ENCODE data around the gene ZNF473. TPM values are rescaled to one million over a fixed set of nuclear protein-coding genes. Genes with fewer than 3 reads are reported as not detected.
A peak's percentile ranks its signal among the peaks of the same experiment; 100 is the strongest.

ZNF473 gene
- total RNA-seq, 1 experiment from 2014 or later: 11.7 TPM

DNA sequence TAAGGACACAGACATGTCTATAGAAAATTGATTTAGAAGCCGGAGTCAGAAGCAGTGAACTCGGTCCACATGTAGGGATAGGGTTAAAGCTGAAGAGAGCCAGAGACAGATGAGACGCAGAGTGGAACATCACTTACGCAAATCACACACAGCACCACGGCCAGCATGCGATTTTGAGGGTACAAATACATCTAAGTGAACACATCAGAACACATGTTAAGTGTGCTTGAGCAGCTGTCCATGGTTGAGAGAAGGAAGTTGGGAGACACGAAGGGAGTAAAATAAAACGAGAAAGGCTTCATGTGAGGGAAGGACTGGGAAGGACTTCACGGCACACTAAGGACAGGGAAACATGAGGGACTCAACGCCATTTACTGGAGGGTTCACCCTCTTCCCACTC is 39.5 kb upstream of the ZNF473 start:
- no peak for DNase-seq (ENCODE audit: low read depth, low spot score)
- CTCF ChIA-PET: interaction anchor here (0.5 kb wide), 1 partner anchor 89 kb away, joined by 5 read pairs; no protein-coding TSS in a partner anchor
- Histone ChIP-seq H3K9me3 (ENCODE audit: control insufficient read depth, insufficient read depth, low read depth, low read length) (no peaks in the 10 kb centered on the region), H3K36me3 (ENCODE audit: control insufficient read depth, insufficient read depth, low read length) (no peaks in the 10 kb centered on the region; the same call in 1 of the 2 replicates), H3K4me1 (ENCODE audit: control insufficient read depth, insufficient read depth, low read length) (no peaks in the 10 kb centered on the region), H3K27ac (ENCODE audit: low read length) (no peak overlapping the region), H3K4me3 (ENCODE audit: low read depth in 2 of 2, low read length in 2 of 2) (no peak overlapping the region), H3K27me3 (ENCODE audit: control insufficient read depth, insufficient read depth, low read length) (no peaks in the 10 kb centered on the region)
- in situ Hi-C loops (cut with HindIII; ENCODE audit: low pct_unique_long_range_greater_than_20kb, low sequenced_read_pairs) (no loop called here), intact Hi-C loops (cut with micrococcal nuclease; ENCODE audit: unreplicated experiment) (no loop called here)
- POLR2A ChIA-PET: no interaction called here
- BruUV-seq (replicated peaks): no TSS peak
- ATAC-seq: no peak
- TF ChIP-seq TCF7L2 (IDR thresholded peaks at IDR 0.05; ENCODE audit: low read depth, low read length): no peak
- TF ChIP-seq, protein P1, sequence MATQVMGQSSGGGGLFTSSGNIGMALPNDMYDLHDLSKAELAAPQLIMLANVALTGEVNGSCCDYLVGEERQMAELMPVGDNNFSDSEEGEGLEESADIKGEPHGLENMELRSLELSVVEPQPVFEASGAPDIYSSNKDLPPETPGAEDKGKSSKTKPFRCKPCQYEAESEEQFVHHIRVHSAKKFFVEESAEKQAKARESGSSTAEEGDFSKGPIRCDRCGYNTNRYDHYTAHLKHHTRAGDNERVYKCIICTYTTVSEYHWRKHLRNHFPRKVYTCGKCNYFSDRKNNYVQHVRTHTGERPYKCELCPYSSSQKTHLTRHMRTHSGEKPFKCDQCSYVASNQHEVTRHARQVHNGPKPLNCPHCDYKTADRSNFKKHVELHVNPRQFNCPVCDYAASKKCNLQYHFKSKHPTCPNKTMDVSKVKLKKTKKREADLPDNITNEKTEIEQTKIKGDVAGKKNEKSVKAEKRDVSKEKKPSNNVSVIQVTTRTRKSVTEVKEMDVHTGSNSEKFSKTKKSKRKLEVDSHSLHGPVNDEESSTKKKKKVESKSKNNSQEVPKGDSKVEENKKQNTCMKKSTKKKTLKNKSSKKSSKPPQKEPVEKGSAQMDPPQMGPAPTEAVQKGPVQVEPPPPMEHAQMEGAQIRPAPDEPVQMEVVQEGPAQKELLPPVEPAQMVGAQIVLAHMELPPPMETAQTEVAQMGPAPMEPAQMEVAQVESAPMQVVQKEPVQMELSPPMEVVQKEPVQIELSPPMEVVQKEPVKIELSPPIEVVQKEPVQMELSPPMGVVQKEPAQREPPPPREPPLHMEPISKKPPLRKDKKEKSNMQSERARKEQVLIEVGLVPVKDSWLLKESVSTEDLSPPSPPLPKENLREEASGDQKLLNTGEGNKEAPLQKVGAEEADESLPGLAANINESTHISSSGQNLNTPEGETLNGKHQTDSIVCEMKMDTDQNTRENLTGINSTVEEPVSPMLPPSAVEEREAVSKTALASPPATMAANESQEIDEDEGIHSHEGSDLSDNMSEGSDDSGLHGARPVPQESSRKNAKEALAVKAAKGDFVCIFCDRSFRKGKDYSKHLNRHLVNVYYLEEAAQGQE (IDR thresholded peaks at IDR 0.05; ENCODE audit: insufficient read depth in 1 of 2, low read depth in 2 of 2, low read length in 1 of 2): peak in 1 of 2 experiments; percentile 66; a peak in 1 of 4 replicates

DNA sequence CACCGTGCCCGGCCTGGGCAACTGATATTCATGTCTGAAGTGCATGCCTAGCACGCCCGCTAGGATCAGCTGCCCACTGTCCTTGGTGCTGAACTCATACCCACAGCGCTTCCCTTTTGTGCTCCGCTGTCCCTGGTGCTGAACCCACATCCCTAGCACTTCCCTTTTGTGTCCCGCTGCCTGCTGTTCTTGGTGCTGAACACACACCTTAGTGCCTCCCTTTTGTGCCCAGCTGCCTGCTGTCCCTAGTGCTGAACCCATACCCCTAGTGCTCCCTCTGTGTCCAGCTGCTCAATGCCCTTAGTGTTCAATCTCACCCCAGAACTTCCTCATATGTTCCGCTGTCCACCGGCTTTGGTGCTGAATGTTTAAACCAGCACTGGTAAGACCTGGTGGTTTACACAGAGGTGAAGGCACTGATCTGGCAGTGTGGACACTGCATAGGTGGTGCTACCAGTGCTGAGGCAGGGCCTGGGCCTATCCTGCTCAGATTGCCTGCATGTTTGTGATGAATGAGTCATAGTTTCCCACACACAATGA is 38.6 kb upstream of the ZNF473 start:
- TF ChIP-seq, protein P1 (IDR thresholded peaks at IDR 0.05; ENCODE audit: insufficient read depth in 1 of 2, low read depth in 2 of 2, low read length in 1 of 2): peak; percentile 99 to 100
- TF ChIP-seq, protein P2, sequence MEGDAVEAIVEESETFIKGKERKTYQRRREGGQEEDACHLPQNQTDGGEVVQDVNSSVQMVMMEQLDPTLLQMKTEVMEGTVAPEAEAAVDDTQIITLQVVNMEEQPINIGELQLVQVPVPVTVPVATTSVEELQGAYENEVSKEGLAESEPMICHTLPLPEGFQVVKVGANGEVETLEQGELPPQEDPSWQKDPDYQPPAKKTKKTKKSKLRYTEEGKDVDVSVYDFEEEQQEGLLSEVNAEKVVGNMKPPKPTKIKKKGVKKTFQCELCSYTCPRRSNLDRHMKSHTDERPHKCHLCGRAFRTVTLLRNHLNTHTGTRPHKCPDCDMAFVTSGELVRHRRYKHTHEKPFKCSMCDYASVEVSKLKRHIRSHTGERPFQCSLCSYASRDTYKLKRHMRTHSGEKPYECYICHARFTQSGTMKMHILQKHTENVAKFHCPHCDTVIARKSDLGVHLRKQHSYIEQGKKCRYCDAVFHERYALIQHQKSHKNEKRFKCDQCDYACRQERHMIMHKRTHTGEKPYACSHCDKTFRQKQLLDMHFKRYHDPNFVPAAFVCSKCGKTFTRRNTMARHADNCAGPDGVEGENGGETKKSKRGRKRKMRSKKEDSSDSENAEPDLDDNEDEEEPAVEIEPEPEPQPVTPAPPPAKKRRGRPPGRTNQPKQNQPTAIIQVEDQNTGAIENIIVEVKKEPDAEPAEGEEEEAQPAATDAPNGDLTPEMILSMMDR (IDR thresholded peaks at IDR 0.05): no peak
- TF ChIP-seq POLR2AphosphoS5 (IDR thresholded peaks at IDR 0.05; ENCODE audit: low read depth, low read length) (no peak), SIN3A (IDR thresholded peaks at IDR 0.05; ENCODE audit: borderline replicate concordance, insufficient read depth, low read depth, low read length) (peak; percentile 97)
- in situ Hi-C loops (cut with HindIII; ENCODE audit: low pct_unique_long_range_greater_than_20kb, low sequenced_read_pairs): no loop called here
- CTCF ChIA-PET: interaction anchor here (0.5 to 0.7 kb wide), 2 partner anchors 48 to 293 kb away, joined by 4 to 6 read pairs; no protein-coding TSS in a partner anchor
- H3K27ac ChIP-seq (ENCODE audit: low read length): no peak overlapping the region
- H3K36me3 ChIP-seq (ENCODE audit: control insufficient read depth, insufficient read depth, low read length): no peaks in the 10 kb centered on the region; the same call in 1 of the 2 replicates
- no peaks in the 10 kb centered on the region for H3K27me3 ChIP-seq (ENCODE audit: control insufficient read depth, insufficient read depth, low read length)
- DNase-seq (ENCODE audit: low read depth, low spot score): peak; percentile 5
- no peaks in the 10 kb centered on the region for H3K4me1 ChIP-seq (ENCODE audit: control insufficient read depth, insufficient read depth, low read length)
- H3K9me3 ChIP-seq (ENCODE audit: control insufficient read depth, insufficient read depth, low read depth, low read length): no peaks in the 10 kb centered on the region
- intact Hi-C loops (cut with micrococcal nuclease; ENCODE audit: unreplicated experiment): no loop called here
- H3K4me3 ChIP-seq (ENCODE audit: low read depth in 2 of 2, low read length in 2 of 2): no peak overlapping the region
- POLR2A ChIA-PET: no interaction called here
- peak; percentile 48 for ATAC-seq
- BruUV-seq (replicated peaks): no TSS peak

Measured in Panc1 (cell line).